ENCODE data around the gene PHGDH. TPM values are rescaled to one million over a fixed set of nuclear protein-coding genes. Genes with fewer than 3 reads are reported as not detected.

The PHGDH gene
- total RNA-seq, 1 experiment from 2014 or later = 592 TPM

- no peak for TF ChIP-seq PREB (CRISPR knock-in tag; IDR thresholded peaks at IDR 0.05; ENCODE audit: borderline replicate concordance)
- TF ChIP-seq FOXP1 (CRISPR knock-in tag; IDR thresholded peaks at IDR 0.05; ENCODE audit: borderline replicate concordance) = no peak
- TF ChIP-seq RORB (CRISPR knock-in tag; IDR thresholded peaks at IDR 0.05) = no peak
- no peak for TF ChIP-seq ZNF423 (CRISPR knock-in tag; IDR thresholded peaks at IDR 0.05)
- no peak for TF ChIP-seq SMAD4 (CRISPR knock-in tag; IDR thresholded peaks at IDR 0.05)
- TF ChIP-seq ESRRA (CRISPR knock-in tag; IDR thresholded peaks at IDR 0.05; ENCODE audit: borderline replicate concordance) = no peak
- TF ChIP-seq MXD4 (CRISPR knock-in tag; IDR thresholded peaks at IDR 0.05; ENCODE audit: borderline replicate concordance) = no peak
- TF ChIP-seq E2F1 (CRISPR knock-in tag; IDR thresholded peaks at IDR 0.05) = no peak
- no peak for TF ChIP-seq ZNF512 (CRISPR knock-in tag; IDR thresholded peaks at IDR 0.05; ENCODE audit: borderline replicate concordance)
- TF ChIP-seq SMAD3 (CRISPR knock-in tag; IDR thresholded peaks at IDR 0.05; ENCODE audit: borderline replicate concordance) = no peak
- no peak for TF ChIP-seq GABPB1 (CRISPR knock-in tag; IDR thresholded peaks at IDR 0.05)
- TF ChIP-seq NFE2L1 (CRISPR knock-in tag; IDR thresholded peaks at IDR 0.05) = no peak
- no peak for TF ChIP-seq ZNF671 (CRISPR knock-in tag; IDR thresholded peaks at IDR 0.05)
- no peak for TF ChIP-seq STAT6 (CRISPR knock-in tag; conservative IDR thresholded peaks at IDR 0.05; ENCODE audit: low read depth)
- no peak for TF ChIP-seq PRDM15 (CRISPR knock-in tag; IDR thresholded peaks at IDR 0.05)
- no peaks in the 10 kb centered on the region for H3K27me3 Mint-ChIP-seq (ENCODE audit: low read depth)
- DNase-seq (ENCODE audit: low spot score) (no peak), ATAC-seq (no peak)
- ChIA-PET CTCF (interaction anchor here (1.2 to 1.4 kb wide), 2 partner anchors 15 to 82 kb away, joined by 6 to 7 read pairs; no protein-coding TSS in a partner anchor), POLR2A (no interaction called here)
- no peaks in the 10 kb centered on the region for H3K36me3 Mint-ChIP-seq
- H3K27ac Mint-ChIP-seq = no peak overlapping the region
- no peak overlapping the region for H3K4me3 Mint-ChIP-seq
- peaks cover 7% of the 10 kb centered on the region for H3K4me1 Mint-ChIP-seq
- H3K9me3 Mint-ChIP-seq = no peaks in the 10 kb centered on the region
Measured at GRCh38 chr1:119758584-119758983, 46.9 kb downstream of the PHGDH start.

GRCh38 chr1:119762409-119762808 lies 50.7 kb downstream of the PHGDH start:
- no peak for TF ChIP-seq NR3C1 (CRISPR knock-in tag; conservative IDR thresholded peaks at IDR 0.05; ENCODE audit: low read depth)
- TF ChIP-seq JAZF1 (CRISPR knock-in tag; IDR thresholded peaks at IDR 0.05) = no peak
- no peak for TF ChIP-seq NFYB (CRISPR knock-in tag; conservative IDR thresholded peaks at IDR 0.05; ENCODE audit: low read depth)
- ATAC-seq = peak; percentile 71
- ChIA-PET POLR2A (no interaction called here), CTCF (no interaction called here)
- Mint-ChIP-seq H3K4me1 (peaks cover 7% of the 10 kb centered on the region), H3K27me3 (ENCODE audit: low read depth) (no peaks in the 10 kb centered on the region; the same call in 1 of the 2 replicates), H3K4me3 (no peak overlapping the region), H3K27ac (no peak overlapping the region), H3K9me3 (no peaks in the 10 kb centered on the region), H3K36me3 (no peaks in the 10 kb centered on the region)
- no peak for DNase-seq (ENCODE audit: low spot score)
